HFF-Myc (cell line): ENCODE data around the gene LRRC3.

ENCODE experiments used
- DNase-seq: peaks from one replicate; pipeline ENCODE4 v3.0.0-alpha.2; 2011; ENCODE audit warnings: low read depth; ENCODE audit errors: extremely low read depth
- H3K4me3 ChIP-seq: replicated peaks from 2 replicates; pipeline ENCODE4 v1.5.1; 2011; ENCODE audit warnings: low read depth, mild to moderate bottlenecking, control low read depth, low read length
- CTCF ChIP-seq: IDR thresholded peaks from 2 replicates; pipeline ENCODE4 v1.5.1; 2012; ENCODE audit warnings: mild to moderate bottlenecking, low read depth, low read length, control low read depth; ENCODE audit errors: missing control alignments

The LRRC3 gene

GRCh38 chr21:44459712-44460440 lies 4.6 kb downstream of the LRRC3 start:
- DNase-seq: no peak
- no peak for TF ChIP-seq CTCF

DNA sequence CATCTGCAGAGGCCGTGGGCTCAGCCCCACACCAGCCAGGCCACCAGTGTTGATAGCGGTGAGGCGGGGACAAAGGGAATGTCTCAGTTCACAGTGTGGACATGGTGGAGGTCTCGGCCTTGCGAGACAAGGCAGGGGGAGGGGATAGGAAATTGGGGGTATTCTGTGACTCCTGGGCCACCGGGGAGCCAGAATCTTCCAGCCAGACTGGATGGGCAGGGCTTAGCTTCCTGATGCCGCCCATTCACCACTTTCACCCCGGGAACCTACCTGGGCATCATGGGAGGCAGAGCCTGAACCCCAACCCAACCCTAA lies 5.1 kb downstream of the LRRC3 start:
- no peak for TF ChIP-seq CTCF
- H3K4me3 ChIP-seq: no peak overlapping the region
- no peak for DNase-seq

More at GRCh38 chr21:44459712-44460440, 4.6 kb downstream of the LRRC3 start:
- H3K4me3 ChIP-seq: no peak overlapping the region

GRCh38 chr21:44461005-44461404 lies 5.7 kb downstream of the LRRC3 start:
- H3K4me3 ChIP-seq: no peak overlapping the region
- no peak for TF ChIP-seq CTCF
- no peak for DNase-seq

GRCh38 chr21:44461464-44462001 lies 6.2 kb downstream of the LRRC3 start:
- H3K4me3 ChIP-seq: no peak overlapping the region
- DNase-seq: no peak
- TF ChIP-seq CTCF: peak; percentile 8

- TF ChIP-seq CTCF: no peak
- H3K4me3 ChIP-seq: no peak overlapping the region
- no peak for DNase-seq
Measured at GRCh38 chr21:44462086-44462833, 7.0 kb downstream of the LRRC3 start.

DNA sequence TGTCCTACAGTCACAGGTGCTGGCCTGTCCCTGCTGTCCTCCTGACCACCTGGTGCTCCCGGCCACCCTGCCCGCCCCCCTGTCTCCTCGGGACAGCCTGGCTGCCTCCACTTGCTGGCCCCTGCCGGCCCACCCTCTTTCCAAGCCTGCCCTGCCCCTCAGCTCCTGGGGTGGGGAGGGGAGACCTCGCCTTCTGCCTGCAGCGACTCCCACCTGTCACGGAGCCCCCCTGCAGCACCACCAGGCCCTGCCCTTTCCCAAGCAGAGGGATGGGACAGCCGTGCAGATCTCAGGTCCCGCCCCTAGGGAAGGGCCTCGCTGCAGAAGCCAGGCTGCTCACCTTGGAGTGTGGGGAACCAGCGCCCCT lies 7.5 kb downstream of the LRRC3 start:
- no peak for TF ChIP-seq CTCF
- no peak overlapping the region for H3K4me3 ChIP-seq
- no peak for DNase-seq
